ENCODE data around the gene TSPAN8.

GRCh38 chr12:71125949-71126348 is 31.9 kb downstream of the TSPAN8 start:
- TF ChIP-seq CTCF (tag by site-specific recombination; IDR thresholded peaks at IDR 0.05) (no peak), ZNF776 (tag by site-specific recombination; IDR thresholded peaks at IDR 0.05; ENCODE audit: borderline replicate concordance) (no peak), ZBTB6 (tag by site-specific recombination; IDR thresholded peaks at IDR 0.05) (no peak), ZBTB7A (tag by site-specific recombination; IDR thresholded peaks at IDR 0.05; ENCODE audit: low read depth) (no peak), ZNF114 (tag by site-specific recombination; IDR thresholded peaks at IDR 0.05) (no peak), ZNF585B (tag by site-specific recombination; IDR thresholded peaks at IDR 0.05) (no peak), ELK4 (IDR thresholded peaks at IDR 0.05; ENCODE audit: borderline replicate concordance, low read depth, low read length) (no peak), ZNF24 (tag by site-specific recombination; IDR thresholded peaks at IDR 0.05) (no peak), ZNF133 (tag by site-specific recombination; IDR thresholded peaks at IDR 0.05) (no peak), YY1 (tag by site-specific recombination; IDR thresholded peaks at IDR 0.05) (no peak)

All from HEK293 (cell line).